ENCODE results near the gene CCDC186.
A peak's percentile ranks its signal among the peaks of the same experiment; 100 is the strongest.

Gene CCDC186

DNA sequence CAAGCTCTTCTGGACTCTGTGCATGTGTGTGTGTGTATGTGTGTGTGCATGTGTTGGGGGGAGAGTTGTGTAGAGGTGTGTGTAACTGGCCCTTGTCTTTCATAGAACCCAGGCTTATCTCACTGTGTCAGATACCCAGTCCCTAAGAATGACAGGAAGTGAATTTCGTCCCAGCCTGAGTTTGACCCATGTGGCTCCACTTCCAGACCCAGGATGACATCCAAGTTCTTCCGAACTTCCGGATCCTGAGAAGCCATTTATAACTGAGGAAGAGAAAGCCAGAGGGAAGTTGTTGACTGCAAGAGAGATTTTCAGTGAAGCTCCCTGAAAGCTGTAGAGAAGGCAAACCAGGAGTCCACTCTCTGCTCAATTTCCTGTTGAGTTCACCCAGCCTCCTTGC lies 77.1 kb downstream of the CCDC186 start:
- Histone ChIP-seq H2AFZ (ENCODE audit: low read depth) (no peak overlapping the region), H3K9ac (no peak overlapping the region), H3K4me1 (ENCODE audit: low read depth, poor library complexity, severe bottlenecking) (peaks cover 22% of the 10 kb centered on the region), H3K79me2 (ENCODE audit: insufficient read depth, low read depth) (no peaks in the 10 kb centered on the region), H3K4me2 (no peak overlapping the region; the same call in 1 of the 2 replicates), H3K4me3 (IDR thresholded peaks at IDR 0.05; ENCODE audit: insufficient read depth, low read depth, low read length) (no peak overlapping the region), H3K36me3 (ENCODE audit: insufficient read depth) (no peaks in the 10 kb centered on the region), H4K20me1 (ENCODE audit: insufficient read depth) (no peaks in the 10 kb centered on the region), H3K27ac (no peak overlapping the region), H3K27me3 (ENCODE audit: insufficient read depth, low read depth) (no peaks in the 10 kb centered on the region)
- TF ChIP-seq, protein P1, sequence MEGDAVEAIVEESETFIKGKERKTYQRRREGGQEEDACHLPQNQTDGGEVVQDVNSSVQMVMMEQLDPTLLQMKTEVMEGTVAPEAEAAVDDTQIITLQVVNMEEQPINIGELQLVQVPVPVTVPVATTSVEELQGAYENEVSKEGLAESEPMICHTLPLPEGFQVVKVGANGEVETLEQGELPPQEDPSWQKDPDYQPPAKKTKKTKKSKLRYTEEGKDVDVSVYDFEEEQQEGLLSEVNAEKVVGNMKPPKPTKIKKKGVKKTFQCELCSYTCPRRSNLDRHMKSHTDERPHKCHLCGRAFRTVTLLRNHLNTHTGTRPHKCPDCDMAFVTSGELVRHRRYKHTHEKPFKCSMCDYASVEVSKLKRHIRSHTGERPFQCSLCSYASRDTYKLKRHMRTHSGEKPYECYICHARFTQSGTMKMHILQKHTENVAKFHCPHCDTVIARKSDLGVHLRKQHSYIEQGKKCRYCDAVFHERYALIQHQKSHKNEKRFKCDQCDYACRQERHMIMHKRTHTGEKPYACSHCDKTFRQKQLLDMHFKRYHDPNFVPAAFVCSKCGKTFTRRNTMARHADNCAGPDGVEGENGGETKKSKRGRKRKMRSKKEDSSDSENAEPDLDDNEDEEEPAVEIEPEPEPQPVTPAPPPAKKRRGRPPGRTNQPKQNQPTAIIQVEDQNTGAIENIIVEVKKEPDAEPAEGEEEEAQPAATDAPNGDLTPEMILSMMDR (conservative IDR thresholded peaks at IDR 0.05; ENCODE audit: low read depth, low read length), result no peak

DNA sequence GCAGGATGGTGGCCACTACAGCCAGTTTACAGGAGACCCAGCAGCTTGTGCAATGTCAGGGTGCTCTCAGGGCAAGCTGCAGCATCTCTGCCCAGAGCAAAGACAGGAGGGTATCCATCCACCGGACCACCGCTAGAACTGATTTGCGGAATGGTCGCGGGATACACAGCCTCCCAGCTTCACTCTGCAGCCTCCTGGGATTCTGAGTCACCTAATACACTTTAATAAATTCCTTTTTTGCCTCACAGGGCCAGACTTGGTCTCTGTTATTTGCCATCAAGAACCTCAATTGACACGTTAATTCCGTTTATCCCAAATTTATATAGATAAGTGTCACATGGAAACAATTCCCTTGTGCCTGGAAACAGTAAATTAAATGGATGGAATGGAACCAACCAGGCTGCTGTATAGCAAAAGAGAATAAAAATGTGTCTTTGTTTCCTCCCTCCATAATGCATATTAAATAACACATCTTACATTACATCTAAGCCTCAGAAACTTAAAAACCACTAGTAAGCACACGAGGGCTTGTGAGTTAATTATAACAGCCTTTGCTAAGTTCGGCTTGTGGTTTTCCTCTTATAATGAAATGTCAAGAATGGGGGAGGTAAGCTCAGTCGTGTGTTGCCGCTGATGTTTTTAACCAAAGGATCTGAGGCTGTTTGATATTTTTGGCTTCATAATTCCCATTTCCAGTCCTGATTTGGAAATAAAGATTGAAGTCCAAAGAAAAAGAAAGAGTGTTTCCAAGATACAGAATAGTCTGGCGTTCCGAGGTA lies 78.3 kb downstream of the CCDC186 start:
- Histone ChIP-seq H2AFZ (ENCODE audit: low read depth) (peak overlapping the region; percentile 40), H3K4me2 (peak overlapping the region; percentile 37), H3K9ac (no peak overlapping the region), H3K4me1 (ENCODE audit: low read depth, poor library complexity, severe bottlenecking) (peaks cover 22% of the 10 kb centered on the region), H3K27ac (no peak overlapping the region), H3K79me2 (ENCODE audit: insufficient read depth, low read depth) (no peaks in the 10 kb centered on the region), H3K36me3 (ENCODE audit: insufficient read depth) (no peaks in the 10 kb centered on the region), H4K20me1 (ENCODE audit: insufficient read depth) (no peaks in the 10 kb centered on the region), H3K4me3 (IDR thresholded peaks at IDR 0.05; ENCODE audit: insufficient read depth, low read depth, low read length) (no peak overlapping the region), H3K27me3 (ENCODE audit: insufficient read depth, low read depth) (no peaks in the 10 kb centered on the region)
- TF ChIP-seq, protein P1 (conservative IDR thresholded peaks at IDR 0.05; ENCODE audit: low read depth, low read length), result no peak

DNA sequence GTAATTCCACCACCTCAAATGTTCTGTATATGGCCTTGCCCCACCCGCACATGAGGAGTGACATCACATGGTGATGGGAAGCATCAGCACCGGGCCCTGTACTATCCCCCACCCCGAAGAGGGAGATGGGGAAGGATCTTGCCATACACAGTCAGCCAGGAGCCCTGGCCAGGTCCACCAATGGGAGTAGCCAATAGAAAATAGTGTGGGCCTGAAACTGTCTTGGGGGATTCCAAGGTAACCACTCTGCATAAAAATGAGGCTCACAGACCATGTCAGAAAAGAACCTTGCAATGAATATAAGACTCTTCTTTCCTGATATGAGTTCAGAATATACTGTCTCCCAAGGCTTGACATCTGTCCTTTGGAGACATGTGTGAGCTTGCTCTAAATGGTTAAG lies 79.2 kb downstream of the CCDC186 start:
- Histone ChIP-seq H3K36me3 (ENCODE audit: insufficient read depth) (no peaks in the 10 kb centered on the region), H3K9ac (no peak overlapping the region), H3K27ac (no peak overlapping the region), H2AFZ (ENCODE audit: low read depth) (no peak overlapping the region), H3K4me1 (ENCODE audit: low read depth, poor library complexity, severe bottlenecking) (peaks cover 22% of the 10 kb centered on the region), H3K4me3 (IDR thresholded peaks at IDR 0.05; ENCODE audit: insufficient read depth, low read depth, low read length) (no peak overlapping the region), H3K79me2 (ENCODE audit: insufficient read depth, low read depth) (no peaks in the 10 kb centered on the region), H4K20me1 (ENCODE audit: insufficient read depth) (no peaks in the 10 kb centered on the region), H3K4me2 (no peak overlapping the region), H3K27me3 (ENCODE audit: insufficient read depth, low read depth) (no peaks in the 10 kb centered on the region)
- TF ChIP-seq, protein P1 (conservative IDR thresholded peaks at IDR 0.05; ENCODE audit: low read depth, low read length), result no peak

DNA sequence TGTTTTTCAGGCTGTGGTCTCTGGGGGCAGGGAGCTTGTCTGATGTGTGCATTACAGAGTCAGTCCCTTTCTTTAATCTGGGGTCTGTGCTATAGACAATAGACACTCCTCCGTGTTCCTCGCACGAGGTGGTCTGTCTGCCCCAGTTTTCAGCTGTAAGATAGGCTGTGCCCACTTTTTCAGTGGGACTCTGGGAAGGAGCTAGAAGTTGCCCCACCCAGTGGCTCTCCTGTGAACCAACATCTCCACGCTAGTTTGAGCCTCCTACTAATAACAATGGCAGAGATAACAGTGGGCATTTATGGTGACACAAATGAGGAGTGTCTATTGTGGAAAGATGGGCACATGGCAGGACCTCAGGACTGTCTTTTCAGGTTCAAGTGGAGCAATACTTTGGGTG lies 86.3 kb downstream of the CCDC186 start:
- Histone ChIP-seq H3K4me3 (IDR thresholded peaks at IDR 0.05; ENCODE audit: insufficient read depth, low read depth, low read length) (no peak overlapping the region), H3K79me2 (ENCODE audit: insufficient read depth, low read depth) (no peaks in the 10 kb centered on the region), H3K27ac (no peak overlapping the region), H3K36me3 (ENCODE audit: insufficient read depth) (no peaks in the 10 kb centered on the region), H3K27me3 (ENCODE audit: insufficient read depth, low read depth) (no peaks in the 10 kb centered on the region), H3K4me1 (ENCODE audit: low read depth, poor library complexity, severe bottlenecking) (no peaks in the 10 kb centered on the region), H2AFZ (ENCODE audit: low read depth) (no peak overlapping the region), H3K9ac (no peak overlapping the region), H4K20me1 (ENCODE audit: insufficient read depth) (no peaks in the 10 kb centered on the region), H3K4me2 (no peak overlapping the region)
- TF ChIP-seq, protein P1 (conservative IDR thresholded peaks at IDR 0.05; ENCODE audit: low read depth, low read length), result no peak
